ENCODE data around the gene CYTH2.

Gene CYTH2

DNA sequence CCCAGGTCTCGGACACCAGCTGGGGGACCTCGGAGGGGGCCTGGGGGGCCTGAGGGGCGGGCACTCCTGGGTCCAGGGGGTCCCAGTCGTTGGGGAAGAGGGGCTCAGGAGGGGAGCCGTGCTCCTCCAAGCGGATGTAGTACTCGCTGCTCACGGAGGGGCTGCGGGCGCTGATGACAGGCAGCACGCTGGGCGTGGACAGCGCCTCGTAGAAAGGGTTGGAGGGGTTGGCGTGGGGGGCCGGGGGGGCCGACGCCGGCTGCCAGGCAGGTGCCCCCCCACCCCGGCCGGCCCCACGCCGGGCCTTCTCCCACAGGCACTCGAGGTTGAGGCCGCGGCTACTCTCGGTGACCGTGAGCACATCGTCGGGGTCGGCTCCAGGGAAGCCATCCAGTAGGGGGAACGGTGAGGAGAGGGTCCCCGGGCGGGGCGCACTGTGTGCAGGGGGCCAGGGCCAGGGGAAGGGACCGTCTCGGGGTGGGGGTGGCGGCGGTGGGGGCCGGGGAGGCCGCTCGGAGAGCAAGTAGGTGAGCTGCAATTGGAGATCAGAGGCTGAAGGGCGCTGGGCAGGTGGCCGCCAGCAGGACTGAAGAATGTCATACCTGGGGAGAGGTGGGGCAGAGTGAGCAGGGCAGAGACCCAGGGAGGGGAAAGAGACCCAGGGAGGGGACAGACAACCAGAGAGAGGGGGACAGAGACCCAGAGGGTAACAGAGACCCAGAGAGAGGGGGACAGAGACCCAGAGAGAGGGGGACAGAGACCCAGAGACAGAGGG lies 30.3 kb downstream of the CYTH2 start:
- TF ChIP-seq, protein P1, sequence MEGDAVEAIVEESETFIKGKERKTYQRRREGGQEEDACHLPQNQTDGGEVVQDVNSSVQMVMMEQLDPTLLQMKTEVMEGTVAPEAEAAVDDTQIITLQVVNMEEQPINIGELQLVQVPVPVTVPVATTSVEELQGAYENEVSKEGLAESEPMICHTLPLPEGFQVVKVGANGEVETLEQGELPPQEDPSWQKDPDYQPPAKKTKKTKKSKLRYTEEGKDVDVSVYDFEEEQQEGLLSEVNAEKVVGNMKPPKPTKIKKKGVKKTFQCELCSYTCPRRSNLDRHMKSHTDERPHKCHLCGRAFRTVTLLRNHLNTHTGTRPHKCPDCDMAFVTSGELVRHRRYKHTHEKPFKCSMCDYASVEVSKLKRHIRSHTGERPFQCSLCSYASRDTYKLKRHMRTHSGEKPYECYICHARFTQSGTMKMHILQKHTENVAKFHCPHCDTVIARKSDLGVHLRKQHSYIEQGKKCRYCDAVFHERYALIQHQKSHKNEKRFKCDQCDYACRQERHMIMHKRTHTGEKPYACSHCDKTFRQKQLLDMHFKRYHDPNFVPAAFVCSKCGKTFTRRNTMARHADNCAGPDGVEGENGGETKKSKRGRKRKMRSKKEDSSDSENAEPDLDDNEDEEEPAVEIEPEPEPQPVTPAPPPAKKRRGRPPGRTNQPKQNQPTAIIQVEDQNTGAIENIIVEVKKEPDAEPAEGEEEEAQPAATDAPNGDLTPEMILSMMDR (IDR thresholded peaks at IDR 0.05; ENCODE audit: control insufficient read depth, insufficient read depth, low read depth, low read length, missing control alignments): no peak
- no peak for DNase-seq (ENCODE audit: low read depth)
- H3K4me3 ChIP-seq (ENCODE audit: control insufficient read depth, low read depth, low read length): no peak overlapping the region

DNA sequence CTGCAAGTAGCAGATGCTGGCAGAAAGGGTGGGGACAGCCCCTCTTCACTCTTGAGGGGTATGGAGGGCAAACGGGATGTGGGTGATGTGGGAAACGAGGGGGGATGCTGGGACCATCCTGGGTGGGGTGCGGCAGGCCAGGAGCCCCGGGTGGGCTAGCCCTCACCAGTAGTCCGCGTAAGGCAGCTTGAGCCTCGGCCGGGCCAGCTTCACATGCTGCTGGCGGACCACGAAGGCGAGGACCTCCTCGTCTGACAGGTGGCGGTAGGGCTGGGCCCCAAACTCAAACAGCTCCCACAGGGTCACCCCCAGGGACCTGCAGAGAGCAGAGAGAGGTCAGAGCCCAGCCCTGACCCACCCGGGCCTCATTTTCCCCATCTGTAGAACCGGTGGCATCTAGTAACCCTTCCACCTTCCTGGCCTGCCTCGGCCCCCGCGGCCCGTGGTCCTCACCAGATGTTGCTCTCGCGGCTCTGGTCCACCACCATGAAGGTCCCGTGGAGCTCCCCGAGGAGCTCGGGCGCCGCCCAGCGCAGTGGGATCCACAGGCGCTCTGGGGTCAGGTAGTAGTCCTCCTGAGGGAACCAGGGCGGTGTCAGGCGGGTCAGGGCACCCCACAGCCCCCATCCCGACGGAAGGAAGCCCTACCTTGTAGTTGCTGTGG lies 31.8 kb downstream of the CYTH2 start:
- no peak overlapping the region for H3K4me3 ChIP-seq (ENCODE audit: control insufficient read depth, low read depth, low read length)
- TF ChIP-seq, protein P1 (IDR thresholded peaks at IDR 0.05; ENCODE audit: control insufficient read depth, insufficient read depth, low read depth, low read length, missing control alignments): no peak

DNA sequence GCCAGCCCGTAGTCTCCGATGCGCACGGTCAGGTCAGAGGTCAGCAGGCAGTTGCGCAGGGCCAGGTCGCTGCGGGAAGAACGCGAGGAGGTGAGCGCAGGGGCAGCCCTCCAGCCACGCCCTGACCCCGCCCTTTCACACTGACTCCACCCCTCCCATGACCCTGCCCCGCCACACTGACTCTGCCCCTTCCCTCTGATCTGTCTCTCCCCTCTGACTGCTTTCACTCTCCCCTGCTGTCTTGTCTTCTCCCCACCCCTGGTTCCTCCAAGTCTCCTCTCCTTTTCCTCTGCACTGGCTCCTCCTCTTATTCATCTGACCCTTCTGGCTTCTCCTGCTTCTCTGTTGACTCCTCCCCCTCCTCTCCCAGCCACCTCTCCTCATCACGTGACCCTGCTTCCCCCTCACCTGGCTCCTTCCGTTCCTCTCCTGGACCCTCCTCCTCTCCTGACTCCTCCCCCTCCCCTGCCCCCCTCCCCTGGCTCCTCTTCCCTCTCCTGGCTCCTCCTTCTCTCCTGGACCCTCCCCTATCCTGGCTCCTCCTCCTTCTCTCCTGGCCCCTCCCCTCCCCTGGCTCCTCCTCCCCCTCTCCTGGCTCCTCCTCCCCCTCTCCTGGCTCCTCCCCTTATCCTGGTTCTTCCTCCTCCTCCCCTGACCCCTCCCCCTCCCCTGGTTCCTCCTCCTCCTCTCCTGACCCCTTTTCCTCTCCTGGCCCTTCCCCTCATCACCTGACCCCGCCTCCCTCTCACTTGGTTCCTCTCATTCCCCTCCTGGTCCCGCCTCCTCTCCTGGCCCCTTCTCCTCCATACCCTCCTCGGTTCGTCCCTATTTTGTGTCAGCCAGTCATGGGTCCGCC lies 32.6 kb downstream of the CYTH2 start:
- TF ChIP-seq, protein P1 (IDR thresholded peaks at IDR 0.05; ENCODE audit: control insufficient read depth, insufficient read depth, low read depth, low read length, missing control alignments): no peak
- no peak overlapping the region for H3K4me3 ChIP-seq (ENCODE audit: control insufficient read depth, low read depth, low read length)
- DNase-seq (ENCODE audit: low read depth): no peak

More for the DNA sequence above, 31.8 kb downstream of the CYTH2 start:
- no peak for DNase-seq (ENCODE audit: low read depth)

DNA sequence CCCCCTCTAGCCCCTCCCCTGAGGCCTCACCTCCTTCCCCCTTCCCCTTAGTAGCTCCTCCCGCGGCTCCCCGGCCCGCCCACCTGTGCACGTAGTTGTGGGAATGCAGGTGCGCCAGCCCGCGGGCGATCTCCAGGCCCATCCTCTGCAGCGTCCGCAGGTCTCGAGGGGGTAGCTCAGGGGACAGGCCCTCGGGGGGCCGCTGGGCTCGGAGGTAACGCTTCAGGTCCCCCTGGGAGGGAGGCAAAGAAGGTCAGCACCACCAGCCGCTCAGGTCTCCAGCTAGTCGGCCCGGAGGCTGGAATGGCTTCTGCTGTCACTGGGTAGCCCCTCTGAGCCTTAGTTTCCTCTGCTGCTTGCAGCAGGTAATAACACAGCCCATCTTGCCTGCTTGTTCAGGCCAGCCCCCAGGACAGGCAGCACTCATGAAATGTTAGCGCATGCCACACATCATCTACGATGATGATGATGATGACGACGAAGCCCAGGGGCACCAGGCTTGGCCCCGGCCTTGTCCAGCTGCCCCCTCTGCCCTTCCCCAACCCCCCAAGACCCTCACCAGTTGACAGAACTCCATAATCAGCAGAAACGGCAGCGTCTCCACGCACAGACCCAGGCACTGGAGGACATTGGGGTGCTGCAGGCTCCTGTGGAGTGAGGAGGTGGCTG lies 33.3 kb downstream of the CYTH2 start:
- TF ChIP-seq, protein P1 (IDR thresholded peaks at IDR 0.05; ENCODE audit: control insufficient read depth, insufficient read depth, low read depth, low read length, missing control alignments): no peak
- H3K4me3 ChIP-seq (ENCODE audit: control insufficient read depth, low read depth, low read length): no peak overlapping the region
- no peak for DNase-seq (ENCODE audit: low read depth)

DNA sequence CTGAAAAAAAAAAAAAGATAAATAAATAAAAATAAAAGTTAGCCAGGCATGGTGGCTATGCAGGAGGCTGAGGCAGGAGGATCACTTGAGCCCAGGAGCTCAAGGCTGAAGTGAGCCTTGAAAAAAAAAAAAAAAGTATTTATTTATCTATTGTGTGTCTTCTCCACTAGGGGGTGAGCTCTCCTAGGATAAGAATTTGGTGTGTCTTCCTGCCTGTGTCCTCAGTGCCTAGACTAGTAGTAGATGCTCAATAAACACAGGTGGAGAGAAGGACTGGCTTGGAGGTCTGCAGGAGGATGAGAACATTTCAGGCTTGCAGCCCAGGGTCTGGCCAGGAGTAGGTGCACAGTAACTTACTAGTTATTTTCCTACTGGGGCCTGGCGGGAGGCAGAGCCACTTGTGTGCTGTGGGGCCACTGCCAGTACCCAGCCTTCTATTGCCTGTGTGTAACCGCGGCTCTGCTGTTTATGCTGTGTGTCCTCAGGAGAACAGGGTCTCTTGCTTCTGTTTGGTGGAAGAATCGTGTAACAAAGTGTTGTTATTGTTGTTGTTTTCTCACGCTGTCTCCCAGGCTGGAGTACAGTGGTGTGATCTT lies 37.1 kb downstream of the CYTH2 start:
- H3K4me3 ChIP-seq (ENCODE audit: control insufficient read depth, low read depth, low read length): no peak overlapping the region
- TF ChIP-seq, protein P1 (IDR thresholded peaks at IDR 0.05; ENCODE audit: control insufficient read depth, insufficient read depth, low read depth, low read length, missing control alignments): peak; percentile 58
- peak; percentile 8 for DNase-seq (ENCODE audit: low read depth)
